ENCODE results near the gene FUT2. TPM values are rescaled to one million over a fixed set of nuclear protein-coding genes. Genes with fewer than 3 reads are reported as not detected.
A peak's percentile ranks its signal among the peaks of the same experiment; 100 is the strongest.

The FUT2 gene
- total RNA-seq, 3 donors from 2014 or later, result 44.7 to 137 (median 116) TPM

GRCh38 chr19:48739404-48740163, 43.8 kb downstream of the FUT2 start:
- ATAC-seq, result no peak
- DNase-seq, result peak in 1 of 3 donors; percentile 50
- Histone ChIP-seq H3K36me3 (ENCODE audit: low read depth) (no peaks in the 10 kb centered on the region), H3K4me3 (no peak overlapping the region), H3K9me3 (no peaks in the 10 kb centered on the region), H3K4me1 (ENCODE audit: low read depth) (peaks cover 17% of the 10 kb centered on the region)
- intact Hi-C loops (cut with DNase I, micrococcal nuclease), result no loop called here
- no peak for TF ChIP-seq CTCF (IDR thresholded peaks at IDR 0.05)

- no peaks in the 10 kb centered on the region for H3K9me3 ChIP-seq
- H3K4me3 ChIP-seq, result no peak within 1 kb of the TSS
- H3K36me3 ChIP-seq (ENCODE audit: low read depth), result no peaks in the 10 kb centered on the region
- ATAC-seq, result no peak
- intact Hi-C loops (cut with DNase I, micrococcal nuclease), result no loop called here
- TF ChIP-seq CTCF (IDR thresholded peaks at IDR 0.05), result no peak
- peaks cover 12% of the 10 kb centered on the region for H3K4me1 ChIP-seq (ENCODE audit: low read depth)
- DNase-seq, result no peak
These were observed 44.6 kb downstream of the FUT2 start, which contains the start of gene RASIP1 for GRCh38 chr19:48740164-48740972. TSS of gene RASIP1 (minus strand) at chr19:48740610. CDS start at chr19:48740282, 328 bp downstream.

- Histone ChIP-seq H3K4me1 (ENCODE audit: low read depth) (peaks cover 11% of the 10 kb centered on the region), H3K9me3 (no peaks in the 10 kb centered on the region), H3K4me3 (no peak overlapping the region), H3K36me3 (ENCODE audit: low read depth) (no peaks in the 10 kb centered on the region)
- intact Hi-C loops (cut with DNase I, micrococcal nuclease), result no loop called here
- TF ChIP-seq CTCF (IDR thresholded peaks at IDR 0.05), result no peak
- peak; percentile 52 for ATAC-seq
- DNase-seq, result peak; percentile 58 to 72 (median 72)
These were observed 45.6 kb downstream of the FUT2 start for GRCh38 chr19:48741129-48741999.

- H3K4me3 ChIP-seq, result no peak overlapping the region
- no peak for DNase-seq
- peaks cover 11% of the 10 kb centered on the region for H3K4me1 ChIP-seq (ENCODE audit: low read depth)
- H3K36me3 ChIP-seq (ENCODE audit: low read depth), result no peaks in the 10 kb centered on the region
- intact Hi-C loops (cut with DNase I, micrococcal nuclease), result no loop called here
- H3K9me3 ChIP-seq, result no peaks in the 10 kb centered on the region
- no peak for TF ChIP-seq CTCF (IDR thresholded peaks at IDR 0.05)
- ATAC-seq, result no peak
These were observed 46.3 kb downstream of the FUT2 start for GRCh38 chr19:48742096-48742495.

Measured in mucosa of descending colon (tissue), 3 donors.